Globus pallidus (tissue), 1 donor: ENCODE measurements around the gene MED26.

Source experiments
- DNase-seq: peaks from one replicate; pipeline ENCODE4 v3.0.0-alpha.2; 2015; ENCODE audit warnings: low spot score

Gene MED26

DNA sequence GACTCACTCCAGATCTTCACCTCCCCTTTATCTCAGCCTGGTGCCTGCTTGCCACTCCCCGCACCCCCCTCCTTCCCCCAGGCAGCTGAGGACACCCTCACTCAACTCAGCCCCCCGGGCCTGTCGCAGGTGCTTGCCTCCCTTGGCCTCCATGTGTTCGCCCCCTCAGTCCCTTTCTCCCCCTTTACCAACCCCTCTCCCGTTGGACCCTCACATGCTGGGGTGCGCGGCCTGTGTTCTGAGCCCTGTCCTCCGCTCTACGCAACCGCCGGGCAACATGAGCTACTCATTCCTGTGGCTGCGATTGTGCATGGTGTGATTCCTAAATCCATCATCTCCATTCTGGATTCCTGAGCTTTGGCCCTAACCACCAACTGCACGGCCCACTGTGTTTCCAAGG, 90.9 kb downstream of the MED26 start:
- no peak for DNase-seq

DNA sequence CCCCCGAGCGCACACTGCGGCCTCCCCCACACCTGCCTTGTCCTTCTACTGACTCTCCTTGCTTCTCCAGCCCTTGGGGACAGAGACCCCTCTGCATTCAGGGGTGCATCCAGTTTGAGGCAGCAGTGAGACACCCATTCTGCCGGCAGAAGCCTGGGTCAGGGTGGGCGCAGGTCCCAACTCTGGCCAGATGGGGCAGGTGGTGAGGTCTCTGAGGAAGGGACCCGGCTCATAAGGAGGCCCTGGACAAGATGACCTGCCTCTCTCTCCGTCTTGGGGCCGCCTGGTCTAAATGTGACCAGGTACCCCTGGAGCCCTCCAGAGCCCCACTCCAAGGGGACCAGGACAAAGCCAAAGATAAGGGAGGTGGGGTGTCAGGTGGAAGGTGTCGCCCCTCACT, 91.9 kb downstream of the MED26 start:
- DNase-seq, result no peak

DNA sequence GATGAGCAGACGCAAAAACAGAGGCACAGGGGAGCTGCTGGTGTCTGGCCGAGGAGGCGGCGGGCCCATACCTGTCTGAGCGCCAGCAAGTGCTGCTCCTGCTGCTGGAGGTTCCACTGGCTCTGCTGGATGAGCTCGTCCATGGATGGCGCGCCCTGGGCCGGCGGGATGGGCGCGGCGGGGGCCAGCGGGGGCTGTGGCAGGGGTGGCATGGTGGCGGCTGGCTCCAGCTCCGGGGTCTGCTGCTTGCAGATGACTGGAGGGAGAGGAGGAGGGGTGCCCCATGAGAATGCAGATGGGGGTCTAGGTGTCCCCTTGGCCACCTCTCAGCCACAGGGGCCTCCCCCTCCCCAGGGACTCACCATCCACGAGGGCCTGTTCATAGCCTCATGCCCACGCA, 92.6 kb downstream of the MED26 start:
- DNase-seq, result no peak

DNA sequence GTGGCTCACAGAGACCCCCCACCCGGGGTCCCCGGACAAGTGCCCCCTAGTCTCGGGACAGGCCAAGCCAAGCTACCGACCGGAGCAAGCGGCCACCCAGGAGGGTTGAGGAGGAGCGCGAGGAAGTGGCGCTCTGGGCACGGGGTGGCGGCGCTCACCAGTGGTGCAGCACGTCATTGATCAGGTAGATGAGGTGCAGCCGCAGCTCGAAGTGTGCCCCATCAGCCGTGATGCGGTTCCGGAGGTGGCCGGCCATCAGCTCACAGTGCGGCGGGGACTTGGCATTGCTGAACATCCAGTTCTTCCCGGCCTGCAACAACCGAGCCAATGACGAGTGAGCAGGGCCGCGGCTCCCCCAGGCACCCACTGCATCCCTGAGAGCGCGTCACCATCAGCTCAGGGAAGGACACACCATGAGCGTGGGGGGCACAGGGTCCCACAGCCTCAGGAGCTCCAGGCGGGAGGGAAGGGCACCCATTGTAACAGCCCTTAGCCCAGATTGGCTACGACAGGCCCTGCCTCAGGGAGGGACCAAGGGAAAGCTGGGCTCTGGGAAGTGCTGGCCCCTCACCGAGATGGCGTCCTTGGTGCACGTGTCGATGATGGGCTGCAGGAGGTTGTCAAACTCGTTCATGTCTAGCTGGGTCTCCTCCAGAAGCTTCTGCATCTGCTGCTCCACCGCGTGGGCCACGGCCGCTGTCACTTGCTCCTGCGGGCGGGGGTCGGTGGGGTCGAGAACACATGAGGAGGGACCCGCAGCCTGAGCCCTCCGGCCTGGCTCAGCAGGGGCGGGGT, 95.4 kb downstream of the MED26 start:
- DNase-seq, result no peak

DNA sequence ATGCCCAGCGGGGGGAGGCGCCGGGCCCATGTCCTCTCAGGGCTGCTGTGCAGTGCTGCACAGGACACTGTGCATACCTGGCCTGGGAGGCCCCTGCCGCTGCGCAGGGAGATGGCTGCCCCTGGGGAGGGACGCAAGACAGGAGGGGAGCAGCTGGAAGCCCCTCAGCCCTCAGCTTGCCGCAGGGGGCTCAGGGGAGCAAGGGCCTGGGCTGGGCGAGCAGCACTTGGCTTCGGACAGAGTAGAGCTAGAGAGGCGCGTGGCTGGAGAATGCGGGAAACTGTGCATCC, 96.7 kb downstream of the MED26 start:
- no peak for DNase-seq

DNA sequence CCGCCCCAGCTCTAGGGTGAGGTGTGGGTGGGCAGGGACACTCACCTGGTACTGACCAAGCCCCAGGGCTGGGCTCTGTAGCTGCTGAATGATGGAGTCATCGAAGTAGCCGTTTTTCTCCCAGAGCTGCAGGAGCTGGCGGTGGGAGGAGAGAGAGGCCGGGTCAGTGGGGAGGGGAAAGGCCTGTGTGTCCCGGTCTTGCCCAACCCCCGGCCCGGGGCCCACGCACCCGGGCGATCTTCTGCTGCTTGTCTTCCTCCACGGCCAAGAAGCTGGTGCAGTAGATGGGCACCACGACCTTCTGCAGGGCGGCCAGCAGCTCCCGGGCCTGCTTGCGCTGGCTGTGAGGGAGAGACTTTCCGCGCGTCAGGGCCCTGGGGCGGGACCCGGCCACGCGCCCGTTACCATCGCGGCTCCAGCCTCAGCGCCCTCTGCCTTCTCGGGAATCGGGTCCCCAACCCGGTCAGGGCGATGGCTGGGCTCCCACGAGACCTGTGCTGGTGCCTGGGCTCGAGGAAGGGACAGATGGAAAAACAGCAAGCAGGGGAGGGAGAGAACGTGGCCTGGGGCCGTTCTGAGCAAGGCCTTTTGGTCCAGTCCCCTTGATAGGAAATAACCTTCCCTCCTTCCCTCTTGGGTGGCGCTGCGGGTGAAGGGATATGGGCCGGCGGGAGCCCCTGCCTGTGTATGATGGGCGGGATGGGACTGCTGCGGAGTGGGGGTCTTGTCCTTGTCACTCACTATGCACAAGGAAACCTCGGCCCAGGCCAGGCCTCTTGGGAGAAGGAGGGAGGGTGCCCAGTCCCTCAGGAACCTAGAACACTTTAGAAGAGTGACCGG, 97.2 kb downstream of the MED26 start:
- no peak for DNase-seq

DNA sequence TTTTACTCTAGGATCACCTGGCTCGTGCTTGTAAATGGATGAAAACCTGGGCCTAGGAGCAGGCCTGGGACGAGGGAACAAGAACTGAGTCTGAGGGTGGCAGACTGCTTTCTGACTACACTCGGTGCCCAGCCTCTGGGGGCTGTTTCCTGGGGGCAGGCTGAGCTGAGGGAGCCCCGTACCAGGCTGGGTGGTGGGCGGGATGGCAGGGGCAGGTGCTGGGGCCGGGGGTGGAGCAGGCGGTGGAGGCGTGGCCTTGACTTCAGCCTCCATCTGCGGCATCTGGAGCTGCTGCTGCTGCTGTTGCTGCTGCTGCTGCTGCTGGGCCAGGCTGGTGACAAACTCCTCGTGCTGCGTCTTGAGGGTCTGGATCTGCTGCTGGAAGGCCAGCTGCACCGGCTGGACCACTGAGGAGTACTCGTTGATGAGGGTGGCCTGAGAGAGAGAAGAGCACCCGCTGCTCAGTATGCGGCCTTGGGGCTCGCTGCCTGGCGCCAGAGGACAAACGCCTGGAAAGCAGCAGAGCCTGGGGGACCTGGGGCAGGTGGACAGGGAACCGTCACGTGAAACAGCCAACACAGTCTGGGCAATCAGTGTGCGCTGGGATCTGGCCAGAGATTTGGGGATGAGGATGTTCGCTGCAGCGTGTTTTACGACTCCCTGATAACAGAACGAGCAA, 98.4 kb downstream of the MED26 start:
- DNase-seq, result no peak

DNA sequence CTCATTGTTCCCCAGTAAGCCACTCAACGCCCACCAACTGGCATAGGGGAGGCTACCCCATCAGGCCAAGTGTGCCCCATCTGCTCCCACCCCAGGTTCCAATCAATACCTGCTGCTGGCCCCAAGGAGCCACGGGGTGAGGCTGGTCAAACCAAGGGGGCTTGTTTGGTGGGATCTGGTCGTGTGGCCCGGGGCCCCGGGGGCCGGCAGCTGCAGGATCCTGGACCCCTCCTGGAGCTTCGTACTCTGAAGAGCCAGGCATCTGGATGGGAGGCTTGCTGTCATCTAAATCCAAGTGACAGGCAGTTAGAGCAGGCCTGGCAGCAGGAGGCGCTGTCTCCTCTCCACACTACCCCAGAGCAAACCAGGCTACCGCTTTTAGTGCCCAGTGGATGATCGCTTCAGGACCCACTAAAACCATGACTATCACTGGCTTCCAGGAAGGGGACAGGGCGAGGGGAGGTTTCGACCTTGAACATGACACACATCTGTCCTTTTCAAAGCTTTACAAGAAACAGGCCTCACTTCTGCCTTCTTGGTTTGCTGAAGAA, 100.0 kb downstream of the MED26 start:
- DNase-seq, result no peak

DNA sequence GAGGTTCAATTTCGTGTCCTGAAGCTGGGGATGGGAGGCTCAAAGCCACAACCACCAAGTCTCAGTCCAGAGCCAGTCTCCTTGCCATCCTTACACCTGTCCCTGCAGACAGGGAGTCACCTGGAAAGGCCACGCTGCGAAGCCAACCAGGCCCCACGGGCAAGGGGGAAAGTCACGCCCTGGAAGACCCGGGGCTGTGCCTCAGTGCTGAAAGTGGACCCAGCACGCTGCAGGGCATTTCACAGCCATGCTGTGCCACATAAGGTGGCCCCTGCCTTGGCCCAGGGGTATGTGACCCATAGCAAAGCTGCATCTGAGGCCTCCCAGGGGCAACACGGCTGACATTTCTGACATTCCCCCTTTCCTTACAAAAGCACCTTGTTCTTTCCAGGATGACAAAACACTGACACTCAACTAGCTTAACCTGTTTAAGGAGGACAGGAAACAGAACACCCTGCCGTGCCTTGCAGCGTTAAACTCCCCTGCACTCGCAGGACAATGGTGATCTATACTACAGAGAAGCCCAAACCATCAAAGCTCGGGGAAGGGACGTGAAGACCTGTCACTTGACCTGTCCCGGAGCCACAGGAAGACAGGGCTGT, 100.6 kb downstream of the MED26 start:
- DNase-seq, result no peak

DNA sequence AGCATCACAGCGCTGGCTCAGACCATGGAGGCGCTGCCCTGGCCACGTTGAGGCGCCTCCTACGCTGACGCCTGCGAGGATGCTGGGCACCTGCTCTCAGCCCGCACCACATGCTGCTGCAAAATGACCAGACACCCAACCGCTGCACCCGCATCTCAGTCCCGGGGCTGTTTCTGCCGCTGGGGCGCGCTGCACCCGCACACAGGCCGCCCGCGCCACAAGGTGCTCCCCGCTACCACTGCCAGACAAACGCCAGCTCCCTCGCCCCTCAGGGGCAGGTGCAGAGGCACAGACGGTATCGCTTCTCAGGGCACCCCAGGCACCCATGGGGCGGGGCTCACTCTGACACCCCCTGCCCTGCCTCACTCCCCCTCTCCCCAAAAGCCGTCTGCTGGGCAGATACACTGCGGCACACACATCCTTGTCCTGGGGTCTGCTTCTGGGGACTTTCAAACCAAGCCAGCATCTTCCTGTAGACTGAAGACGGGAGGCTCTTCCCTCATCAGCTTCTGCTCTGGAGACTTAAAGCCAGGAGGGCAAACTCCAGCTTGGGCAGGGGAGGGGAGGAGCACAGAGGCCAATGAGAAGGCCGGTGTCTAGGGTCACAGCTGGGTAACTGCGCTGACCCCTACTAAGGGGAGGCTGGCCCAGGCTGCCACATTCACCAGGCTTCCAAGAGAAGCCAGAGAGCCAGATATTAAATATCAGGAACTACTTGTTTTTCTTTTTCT, 102.1 kb downstream of the MED26 start:
- DNase-seq, result no peak

DNA sequence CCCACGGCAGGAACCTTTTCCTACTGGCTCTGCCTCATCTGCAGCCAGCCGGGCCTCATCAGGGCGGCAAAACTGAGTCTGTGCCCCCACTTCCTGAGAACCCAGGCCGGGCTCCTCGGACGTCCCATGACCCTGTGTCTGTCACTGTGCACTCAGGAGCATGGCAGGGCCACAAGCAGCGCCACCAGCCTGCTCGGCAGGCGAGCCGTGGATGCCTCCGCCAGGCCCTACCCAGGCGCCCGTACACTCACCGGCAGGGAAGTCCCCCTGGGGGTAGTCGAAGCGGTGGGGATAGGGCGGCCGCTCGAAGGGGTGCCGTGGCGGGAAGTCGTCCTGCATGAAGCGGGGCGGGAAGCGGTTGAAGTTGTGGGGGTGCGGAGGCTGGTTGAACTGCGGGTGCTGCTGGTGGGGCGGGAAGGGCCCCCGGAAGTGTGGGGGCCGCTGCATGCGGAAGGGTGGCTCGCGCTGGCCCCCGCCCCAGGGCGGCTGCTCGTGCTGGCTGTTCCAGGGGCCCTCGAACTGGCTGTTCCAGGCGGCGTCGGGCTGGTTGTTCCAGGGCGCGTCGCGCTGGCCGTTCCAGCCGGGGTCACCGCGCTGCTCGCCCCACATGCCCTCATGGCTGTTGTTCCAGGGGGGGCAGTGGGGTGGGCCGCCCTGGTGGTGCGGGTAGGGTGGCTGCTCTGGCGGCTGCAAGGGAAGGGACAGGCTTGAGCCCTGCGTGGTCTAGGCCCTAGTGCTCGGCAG, 102.8 kb downstream of the MED26 start:
- no peak for DNase-seq
